Natural killer cell (primary cell): ENCODE results near the gene TRIM2. TPM values are rescaled to one million over a fixed set of nuclear protein-coding genes. Genes with fewer than 3 reads are reported as not detected.

ENCODE experiments used
- ATAC-seq, 3 donors: fragments of 150-1000 bp in 2 of 3; fragments of 200-7000 bp in 1 of 3; cut with Tn5 transposase; 1 replicate in 1 of 3; 2 replicates in 2 of 3; pipeline ENCODE4 v1.10.0; 2021; ENCODE audit warnings: mild to moderate bottlenecking in 2 of 3, moderate library complexity in 2 of 3
- DNase-seq, 2 donors: peaks; one replicate each; pipeline versions ENCODE4 v3.0.0 to v3.0.0-alpha.2; 2013 to 2021; ENCODE audit warnings: mixed read lengths in 1 of 2
- H3K27ac ChIP-seq: one replicate; pipeline ENCODE4 v1.5.1; 2013; ENCODE audit warnings: mild to moderate bottlenecking, low read length
- H3K27me3 ChIP-seq: one replicate; pipeline ENCODE4 v1.6.1; 2013; ENCODE audit warnings: low read length; ENCODE audit not compliant: control insufficient read depth, insufficient read depth
- H3K36me3 ChIP-seq: one replicate; pipeline ENCODE4 v1.6.1; 2013; ENCODE audit warnings: low read length; ENCODE audit not compliant: control insufficient read depth, insufficient read depth
- H3K4me1 ChIP-seq: one replicate; pipeline ENCODE4 v1.6.1; 2013; ENCODE audit warnings: low read length; ENCODE audit not compliant: control insufficient read depth, insufficient read depth
- H3K4me3 ChIP-seq: one replicate; pipeline ENCODE4 v1.5.1; 2013; ENCODE audit warnings: low read length
- H3K9me3 ChIP-seq: one replicate; pipeline ENCODE4 v1.6.1; 2013; ENCODE audit warnings: low read length; ENCODE audit not compliant: control insufficient read depth, insufficient read depth
- H3K27ac Mint-ChIP-seq, 2 donors: one replicate each; pipeline ENCODE4 v1.8.0; 2022; ENCODE audit warnings: mild to moderate bottlenecking in 2 of 2, mixed read lengths in 2 of 2, moderate library complexity in 1 of 2
- H3K27me3 Mint-ChIP-seq, 2 donors: one replicate each; pipeline ENCODE4 v1.8.0; 2022; ENCODE audit warnings: low read depth in 2 of 2, mixed read lengths in 2 of 2
- H3K36me3 Mint-ChIP-seq: one replicate; pipeline ENCODE4 v1.8.0; 2022; ENCODE audit warnings: mixed read lengths
- H3K4me1 Mint-ChIP-seq, 2 donors: one replicate each; pipeline ENCODE4 v1.8.0; 2022; ENCODE audit warnings: mixed read lengths in 2 of 2
- H3K4me3 Mint-ChIP-seq: one replicate; pipeline ENCODE4 v1.8.0; 2022; ENCODE audit warnings: mild to moderate bottlenecking, moderate library complexity, mixed read lengths
- H3K9me3 Mint-ChIP-seq, 2 donors: one replicate each; pipeline ENCODE4 v1.8.0; 2022; ENCODE audit warnings: mixed read lengths in 2 of 2
- WGBS: methylation state at CpG from one replicate; pipeline ENCODE4 v1.1.7; 2013; ENCODE audit warnings: missing lambda C conversion rate; ENCODE audit not compliant: insufficient coverage; 5-methylcytosine and 5-hydroxymethylcytosine counted together
- intact Hi-C: fragments of 100-400 bp; cut with micrococcal nuclease; formaldehyde crosslinking; loops from one replicate; pipeline ENCODE4 v1.14.2; 2022
- total RNA-seq, 4 donors: library from RNA; stranded (reverse); fragments of 120-200 nt in 1 of 4; gene quantifications; one replicate each; pipeline versions ENCODE4 v1.2.3 to v1.2.4, GENCODE V29; 2013 to 2022
- TF ChIP-seq, protein P1 (sequence below): fragments of 200-600 bp; IDR thresholded peaks from one replicate; pipeline ENCODE4 v1.8.0; 2022; ENCODE audit warnings: antibody characterized with exemption

The TRIM2 gene
- total RNA-seq, 3 donors from 2014 or later (not counting 1 experiment from before 2014, with no cell fraction given): 0.11 TPM; not detected in 2

DNA sequence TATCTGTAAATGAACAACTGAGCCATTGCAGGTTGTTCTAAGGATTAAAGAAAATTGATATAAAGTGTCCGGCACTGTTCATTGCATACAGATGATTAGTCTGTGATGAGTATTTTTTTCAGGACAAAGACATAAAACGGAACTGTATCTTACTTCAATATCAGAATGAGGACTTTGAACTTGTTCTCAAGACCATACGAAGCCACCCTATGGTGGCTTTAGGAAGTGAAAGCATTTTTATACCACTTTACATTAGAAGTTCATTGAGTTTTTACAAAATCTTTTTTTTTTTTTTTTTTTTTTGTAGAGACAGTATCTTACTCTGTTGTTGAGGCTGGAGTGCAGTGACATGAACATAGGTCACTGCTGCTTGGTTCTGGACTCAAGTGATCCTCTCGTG is 45.2 kb upstream of the TRIM2 start:
- Mint-ChIP-seq H3K9me3 (no peaks in the 10 kb centered on the region), H3K36me3 (no peaks in the 10 kb centered on the region), H3K4me3 (no peak overlapping the region), H3K4me1 (peaks cover under 1 to 5% of the 10 kb centered on the region in 2 donors), H3K27ac (no peak overlapping the region), H3K27me3 (peaks cover 26 to 53% of the 10 kb centered on the region in 2 donors)
- ATAC-seq: no peak
- Histone ChIP-seq H3K4me3 (no peak overlapping the region), H3K27ac (no peak overlapping the region), H3K36me3 (no peaks in the 10 kb centered on the region), H3K27me3 (no peaks in the 10 kb centered on the region), H3K4me1 (peaks cover 2% of the 10 kb centered on the region), H3K9me3 (no peaks in the 10 kb centered on the region)
- DNase-seq: peak in 1 of 2 donors; percentile 25
- intact Hi-C loops: no loop called here
- WGBS: 71% methylated on average over 2 of the region's 4 CpGs
- TF ChIP-seq, protein P1, sequence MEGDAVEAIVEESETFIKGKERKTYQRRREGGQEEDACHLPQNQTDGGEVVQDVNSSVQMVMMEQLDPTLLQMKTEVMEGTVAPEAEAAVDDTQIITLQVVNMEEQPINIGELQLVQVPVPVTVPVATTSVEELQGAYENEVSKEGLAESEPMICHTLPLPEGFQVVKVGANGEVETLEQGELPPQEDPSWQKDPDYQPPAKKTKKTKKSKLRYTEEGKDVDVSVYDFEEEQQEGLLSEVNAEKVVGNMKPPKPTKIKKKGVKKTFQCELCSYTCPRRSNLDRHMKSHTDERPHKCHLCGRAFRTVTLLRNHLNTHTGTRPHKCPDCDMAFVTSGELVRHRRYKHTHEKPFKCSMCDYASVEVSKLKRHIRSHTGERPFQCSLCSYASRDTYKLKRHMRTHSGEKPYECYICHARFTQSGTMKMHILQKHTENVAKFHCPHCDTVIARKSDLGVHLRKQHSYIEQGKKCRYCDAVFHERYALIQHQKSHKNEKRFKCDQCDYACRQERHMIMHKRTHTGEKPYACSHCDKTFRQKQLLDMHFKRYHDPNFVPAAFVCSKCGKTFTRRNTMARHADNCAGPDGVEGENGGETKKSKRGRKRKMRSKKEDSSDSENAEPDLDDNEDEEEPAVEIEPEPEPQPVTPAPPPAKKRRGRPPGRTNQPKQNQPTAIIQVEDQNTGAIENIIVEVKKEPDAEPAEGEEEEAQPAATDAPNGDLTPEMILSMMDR: no peak

DNA sequence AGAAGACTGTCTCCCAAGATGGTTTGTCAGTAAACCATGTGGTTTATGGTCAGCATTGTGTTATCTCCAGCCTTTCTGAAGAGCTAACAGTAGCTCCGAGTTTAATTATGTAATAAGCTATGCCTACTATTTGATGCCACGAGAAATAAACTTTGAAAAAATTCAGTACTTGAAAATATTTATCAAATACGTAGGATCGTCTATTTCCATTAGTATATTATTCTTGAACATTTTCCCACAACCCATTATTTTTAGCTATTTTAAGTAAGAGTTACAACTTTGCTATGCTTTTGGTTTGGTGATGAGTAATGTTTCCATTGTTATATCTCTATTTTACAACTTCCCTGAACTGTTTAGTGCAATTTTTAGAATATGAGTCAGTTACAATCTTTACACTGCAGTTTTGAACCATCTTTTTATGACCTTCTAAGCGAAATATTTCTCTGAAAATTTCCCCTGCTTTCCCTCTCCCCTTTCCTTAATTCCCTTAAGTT is 44.5 kb upstream of the TRIM2 start:
- no peaks in the 10 kb centered on the region for H3K27me3 ChIP-seq
- intact Hi-C loops: no loop called here
- DNase-seq (no peak), ATAC-seq (no peak)
- WGBS: no CpG with 5 or more reads among the region's 5 CpGs
- TF ChIP-seq, protein P1: no peak
- no peak overlapping the region for H3K4me3 ChIP-seq
- no peak overlapping the region for H3K27ac Mint-ChIP-seq
- no peaks in the 10 kb centered on the region for H3K9me3 Mint-ChIP-seq
- no peaks in the 10 kb centered on the region for H3K9me3 ChIP-seq
- peaks cover 25 to 56% of the 10 kb centered on the region in 2 donors for H3K27me3 Mint-ChIP-seq
- no peaks in the 10 kb centered on the region for H3K4me1 ChIP-seq
- H3K36me3 Mint-ChIP-seq: no peaks in the 10 kb centered on the region
- H3K4me3 Mint-ChIP-seq: no peak overlapping the region
- H3K27ac ChIP-seq: no peak overlapping the region
- peaks cover 0 to 5% of the 10 kb centered on the region in 2 donors for H3K4me1 Mint-ChIP-seq
- H3K36me3 ChIP-seq: no peaks in the 10 kb centered on the region

DNA sequence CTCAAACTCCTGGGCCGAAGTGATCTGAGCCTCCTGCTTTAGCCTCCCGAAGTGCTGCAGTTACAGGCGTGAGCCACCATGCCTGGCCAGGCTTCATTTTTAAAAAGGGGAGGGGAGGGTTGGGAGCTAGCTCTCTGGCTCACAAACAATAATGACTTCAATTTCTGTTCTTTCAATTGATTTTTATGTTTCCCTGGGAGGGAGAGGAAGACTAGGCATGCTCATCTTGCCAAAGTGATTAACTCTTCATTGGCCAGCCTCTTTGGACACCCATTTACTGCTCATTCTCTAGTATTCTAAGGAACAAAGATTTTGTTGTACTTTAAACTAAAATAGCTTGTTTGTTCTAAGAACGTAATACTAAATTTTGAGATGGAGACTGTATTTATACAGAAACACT is 43.4 kb upstream of the TRIM2 start:
- H3K9me3 ChIP-seq: no peaks in the 10 kb centered on the region
- Mint-ChIP-seq H3K27me3 (peaks cover 17 to 56% of the 10 kb centered on the region in 2 donors), H3K9me3 (no peaks in the 10 kb centered on the region), H3K4me1 (peaks cover 0 to 5% of the 10 kb centered on the region in 2 donors), H3K27ac (no peak overlapping the region), H3K36me3 (no peaks in the 10 kb centered on the region), H3K4me3 (no peak overlapping the region)
- WGBS: 93% methylated on average over 4 of the region's 4 CpGs
- H3K4me1 ChIP-seq: no peaks in the 10 kb centered on the region
- TF ChIP-seq, protein P1: no peak
- no peak overlapping the region for H3K27ac ChIP-seq
- H3K36me3 ChIP-seq: no peaks in the 10 kb centered on the region
- intact Hi-C loops: no loop called here
- ATAC-seq (no peak), DNase-seq (no peak)
- no peaks in the 10 kb centered on the region for H3K27me3 ChIP-seq
- H3K4me3 ChIP-seq: no peak overlapping the region
